H9 (cell line): ENCODE measurements around the gene SKIC8. TPM values are rescaled to one million over a fixed set of nuclear protein-coding genes. Genes with fewer than 3 reads are reported as not detected.
A peak's percentile ranks its signal among the peaks of the same experiment; 100 is the strongest.

Experiments
- DNase-seq: peaks from one replicate; pipeline ENCODE4 v3.0.0-alpha.2; 2017
- H2AFZ ChIP-seq: one replicate; pipeline ENCODE4 v1.6.1; 2013; ENCODE audit warnings: mild to moderate bottlenecking, low read length, control low read depth, moderate library complexity
- H2AK5ac ChIP-seq: 2 replicates; pipeline ENCODE4 v1.6.1; 2013; ENCODE audit warnings: low read length, control low read depth, mixed read lengths; ENCODE audit not compliant: insufficient read length
- H2BK120ac ChIP-seq: one replicate; pipeline ENCODE4 v1.6.1; 2013; ENCODE audit warnings: low read depth, mild to moderate bottlenecking, low read length, control low read depth, inconsistent platforms; ENCODE audit not compliant: poor library complexity, severe bottlenecking
- H2BK12ac ChIP-seq: 2 replicates; pipeline ENCODE4 v1.6.1; 2013; ENCODE audit warnings: low read length, control low read depth, mixed read lengths, low read depth; ENCODE audit not compliant: insufficient read length
- H2BK15ac ChIP-seq: 2 replicates; pipeline ENCODE4 v1.6.1; 2013; ENCODE audit warnings: low read depth, low read length, control low read depth
- H2BK20ac ChIP-seq: one replicate; pipeline ENCODE4 v1.6.1; 2013; ENCODE audit warnings: low read depth, mild to moderate bottlenecking, low read length, control low read depth, inconsistent platforms; ENCODE audit not compliant: poor library complexity, severe bottlenecking
- H2BK5ac ChIP-seq: 2 replicates; pipeline ENCODE4 v1.6.1; 2013; ENCODE audit warnings: low read length, control low read depth, mixed read lengths; ENCODE audit not compliant: insufficient read length
- H3K14ac ChIP-seq: 2 replicates; pipeline ENCODE4 v1.6.1; 2013; ENCODE audit warnings: low read length, control low read depth; ENCODE audit not compliant: insufficient read depth
- H3K18ac ChIP-seq: 2 replicates; pipeline ENCODE4 v1.6.1; 2013; ENCODE audit warnings: low read depth, mild to moderate bottlenecking, mixed read lengths, low read length, control low read depth; ENCODE audit not compliant: insufficient read length
- H3K23ac ChIP-seq: 2 replicates; pipeline ENCODE4 v1.6.1; 2013; ENCODE audit warnings: low read length, control low read depth, mixed read lengths, low read depth; ENCODE audit not compliant: insufficient read length
- H3K23me2 ChIP-seq: 2 replicates; pipeline ENCODE4 v1.6.1; 2013; ENCODE audit warnings: low read depth, mild to moderate bottlenecking, mixed read lengths, low read length, control low read depth; ENCODE audit not compliant: insufficient read length, poor library complexity, severe bottlenecking
- H3K27ac ChIP-seq: 2 replicates; pipeline ENCODE4 v1.5.1; 2013; ENCODE audit warnings: low read length, control low read depth, mixed read lengths, low read depth; ENCODE audit not compliant: insufficient read length
- H3K27me3 ChIP-seq: 2 replicates; pipeline ENCODE4 v1.6.1; 2013; ENCODE audit warnings: low read length, control low read depth, inconsistent platforms; ENCODE audit not compliant: insufficient read depth
- H3K4ac ChIP-seq: 2 replicates; pipeline ENCODE4 v1.6.1; 2013; ENCODE audit warnings: low read depth, mild to moderate bottlenecking, control low read depth, inconsistent platforms, low read length, moderate library complexity
- H3K4me1 ChIP-seq: 2 replicates; pipeline ENCODE4 v1.6.1; 2013; ENCODE audit warnings: low read length, control low read depth, inconsistent platforms; ENCODE audit not compliant: insufficient read depth
- H3K4me2 ChIP-seq: 2 replicates; pipeline ENCODE4 v1.6.1; 2013; ENCODE audit warnings: low read length, control low read depth, mixed read lengths; ENCODE audit not compliant: insufficient read length, insufficient read depth
- H3K56ac ChIP-seq: 2 replicates; pipeline ENCODE4 v1.6.1; 2013; ENCODE audit warnings: low read depth, mild to moderate bottlenecking, mixed read lengths, low read length, control low read depth; ENCODE audit not compliant: insufficient read length
- H3K79me1 ChIP-seq: 2 replicates; pipeline ENCODE4 v1.6.1; 2013; ENCODE audit warnings: low read depth, mild to moderate bottlenecking, moderate library complexity, low read length, control low read depth, inconsistent platforms; ENCODE audit not compliant: insufficient read depth, poor library complexity, severe bottlenecking
- H3K79me2 ChIP-seq: 2 replicates; pipeline ENCODE4 v1.6.1; 2013; ENCODE audit warnings: low read length, control low read depth, inconsistent platforms; ENCODE audit not compliant: insufficient read depth
- H3K9ac ChIP-seq: 2 replicates; pipeline ENCODE4 v1.6.1; 2013; ENCODE audit warnings: low read length, control low read depth, mixed read lengths; ENCODE audit not compliant: insufficient read length; ENCODE audit errors: extremely low read depth
- H3K9me3 ChIP-seq: one replicate; pipeline ENCODE4 v1.6.1; 2013; ENCODE audit warnings: low read depth, low read length, inconsistent platforms; ENCODE audit not compliant: control insufficient read depth
- H3T11ph ChIP-seq: one replicate; pipeline ENCODE4 v1.6.1; 2013; ENCODE audit warnings: mild to moderate bottlenecking, low read length, control low read depth, inconsistent platforms
- H4K20me1 ChIP-seq: one replicate; pipeline ENCODE4 v1.6.1; 2013; ENCODE audit not compliant: control insufficient read depth, insufficient read length, insufficient read depth
- H4K5ac ChIP-seq: 2 replicates; pipeline ENCODE4 v1.6.1; 2013; ENCODE audit warnings: low read depth, mild to moderate bottlenecking, mixed read lengths, low read length, control low read depth; ENCODE audit not compliant: insufficient read length
- H4K8ac ChIP-seq: replicated peaks from 2 replicates; pipeline ENCODE4 v1.6.1; 2013; ENCODE audit warnings: low read length, control low read depth, mixed read lengths, low read depth; ENCODE audit not compliant: insufficient read length
- H4K91ac ChIP-seq: 2 replicates; pipeline ENCODE4 v1.6.1; 2013; ENCODE audit warnings: low read depth, mild to moderate bottlenecking, moderate library complexity, mixed read lengths, low read length, control low read depth; ENCODE audit not compliant: insufficient read length
- H3K27ac Mint-ChIP-seq, 3 experiments: 2 replicates in 2 of 3; 3 replicates in 1 of 3; pipeline ENCODE4 v1.8.0; 2020 to 2021; ENCODE audit warnings: mixed read lengths in 3 of 3, mild to moderate bottlenecking in 1 of 3, moderate library complexity in 1 of 3
- H3K27me3 Mint-ChIP-seq: 2 replicates; pipeline ENCODE4 v1.8.0; 2021; ENCODE audit warnings: low read depth, mild to moderate bottlenecking, moderate library complexity, mixed read lengths
- H3K36me3 Mint-ChIP-seq, 3 experiments: 2 replicates in 2 of 3; 3 replicates in 1 of 3; pipeline ENCODE4 v1.8.0; 2020 to 2021; ENCODE audit warnings: low read depth in 3 of 3, mixed read lengths in 3 of 3; ENCODE audit not compliant: insufficient read depth in 1 of 3
- H3K4me1 Mint-ChIP-seq, 2 experiments: 2 replicates each; pipeline ENCODE4 v1.8.0; 2020; ENCODE audit warnings: mixed read lengths in 2 of 2
- H3K4me3 Mint-ChIP-seq, 2 experiments: 2 replicates in 1 of 2; 3 replicates in 1 of 2; pipeline ENCODE4 v1.8.0; 2020 to 2021; ENCODE audit warnings: mild to moderate bottlenecking in 2 of 2, mixed read lengths in 2 of 2, moderate library complexity in 1 of 2
- H3K9me3 Mint-ChIP-seq, 2 experiments: 2 replicates in 1 of 2; 3 replicates in 1 of 2; pipeline ENCODE4 v1.8.0; 2020; ENCODE audit warnings: mild to moderate bottlenecking in 2 of 2, mixed read lengths in 2 of 2, moderate library complexity in 1 of 2
- WGBS: extraction: QIAGEN DNeasy Blood & Tissue Kit; methylation state at CpG from one replicate; pipeline ENCODE4 v1.1.7; 2013; ENCODE audit warnings: missing lambda C conversion rate, low lambda C conversion rate, mixed read lengths; ENCODE audit not compliant: insufficient read length; ENCODE audit errors: extremely low coverage; 5-methylcytosine and 5-hydroxymethylcytosine counted together
- total RNA-seq: library from RNA; stranded (reverse); gene quantifications from 2 replicates; pipeline ENCODE4 v1.2.1, GENCODE V29; 2021
- TF ChIP-seq, protein P1 (sequence below): fragments of 200-600 bp; sonication (generic); conservative IDR thresholded peaks from 3 replicates; pipeline ENCODE4 v1.8.0; 2021; ENCODE audit warnings: antibody characterized with exemption, mild to moderate bottlenecking

SKIC8 gene
- total RNA-seq, 1 experiment from 2014 or later = 45.6 TPM

- no peaks in the 10 kb centered on the region for H3K9me3 ChIP-seq
- TF ChIP-seq, protein P1, sequence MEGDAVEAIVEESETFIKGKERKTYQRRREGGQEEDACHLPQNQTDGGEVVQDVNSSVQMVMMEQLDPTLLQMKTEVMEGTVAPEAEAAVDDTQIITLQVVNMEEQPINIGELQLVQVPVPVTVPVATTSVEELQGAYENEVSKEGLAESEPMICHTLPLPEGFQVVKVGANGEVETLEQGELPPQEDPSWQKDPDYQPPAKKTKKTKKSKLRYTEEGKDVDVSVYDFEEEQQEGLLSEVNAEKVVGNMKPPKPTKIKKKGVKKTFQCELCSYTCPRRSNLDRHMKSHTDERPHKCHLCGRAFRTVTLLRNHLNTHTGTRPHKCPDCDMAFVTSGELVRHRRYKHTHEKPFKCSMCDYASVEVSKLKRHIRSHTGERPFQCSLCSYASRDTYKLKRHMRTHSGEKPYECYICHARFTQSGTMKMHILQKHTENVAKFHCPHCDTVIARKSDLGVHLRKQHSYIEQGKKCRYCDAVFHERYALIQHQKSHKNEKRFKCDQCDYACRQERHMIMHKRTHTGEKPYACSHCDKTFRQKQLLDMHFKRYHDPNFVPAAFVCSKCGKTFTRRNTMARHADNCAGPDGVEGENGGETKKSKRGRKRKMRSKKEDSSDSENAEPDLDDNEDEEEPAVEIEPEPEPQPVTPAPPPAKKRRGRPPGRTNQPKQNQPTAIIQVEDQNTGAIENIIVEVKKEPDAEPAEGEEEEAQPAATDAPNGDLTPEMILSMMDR = no peak
- H3K9ac ChIP-seq = no peak overlapping the region
- H2BK15ac ChIP-seq = no peak overlapping the region
- peaks cover 3 to 6% of the 10 kb centered on the region in 2 experiments; a peak in 3 of 5 replicates for H3K9me3 Mint-ChIP-seq
- no peak overlapping the region for H2BK120ac ChIP-seq
- H3K23ac ChIP-seq = no peak overlapping the region
- H3K4me1 Mint-ChIP-seq = peaks cover 19 to 27% of the 10 kb centered on the region in 2 experiments
- no peaks in the 10 kb centered on the region for H4K20me1 ChIP-seq
- DNase-seq = no peak
- no peak overlapping the region for H2BK20ac ChIP-seq
- peaks cover 0 to 3% (median 0%) of the 10 kb centered on the region in 3 experiments; a peak in 4 of 7 replicates for H3K36me3 Mint-ChIP-seq
- H2AFZ ChIP-seq = peak overlapping the region; percentile 81
- no peak overlapping the region for H2AK5ac ChIP-seq
- no peak overlapping the region for H2BK5ac ChIP-seq
- no peak overlapping the region; a peak in 1 of 7 replicates for H3K27ac Mint-ChIP-seq
- H3K56ac ChIP-seq = no peak overlapping the region
- H3K14ac ChIP-seq = no peak overlapping the region; the same call in 1 of the 2 replicates
- peaks cover 8% of the 10 kb centered on the region for H3K27me3 Mint-ChIP-seq
- no peaks in the 10 kb centered on the region for H3K4me1 ChIP-seq
- no peak overlapping the region for H2BK12ac ChIP-seq
- no peaks in the 10 kb centered on the region for H3K27me3 ChIP-seq
- no peaks in the 10 kb centered on the region for H3K23me2 ChIP-seq
- no peak overlapping the region for H3K4ac ChIP-seq
- no peak overlapping the region for H4K8ac ChIP-seq
- no peaks in the 10 kb centered on the region for H3K79me1 ChIP-seq
- no peak overlapping the region for H3K27ac ChIP-seq
- WGBS = no CpG with 5 or more reads among the region's 6 CpGs
- H3K18ac ChIP-seq = peak overlapping the region; percentile 53
- H3K79me2 ChIP-seq = no peaks in the 10 kb centered on the region
- no peak overlapping the region for H3T11ph ChIP-seq
- no peak overlapping the region for H3K4me2 ChIP-seq
- H4K5ac ChIP-seq = no peak overlapping the region
- 0 out of 5 replicates have a peak overlapping the region, but pooled peaks of 1 of the 2 experiments have one; percentile 17 for H3K4me3 Mint-ChIP-seq
- H4K91ac ChIP-seq = no peak overlapping the region
These were observed 56.4 kb downstream of the SKIC8 start for GRCh38 chr15:78243058-78243457.
